ENCODE results near the gene UBE2V1.

UBE2V1 gene

DNA sequence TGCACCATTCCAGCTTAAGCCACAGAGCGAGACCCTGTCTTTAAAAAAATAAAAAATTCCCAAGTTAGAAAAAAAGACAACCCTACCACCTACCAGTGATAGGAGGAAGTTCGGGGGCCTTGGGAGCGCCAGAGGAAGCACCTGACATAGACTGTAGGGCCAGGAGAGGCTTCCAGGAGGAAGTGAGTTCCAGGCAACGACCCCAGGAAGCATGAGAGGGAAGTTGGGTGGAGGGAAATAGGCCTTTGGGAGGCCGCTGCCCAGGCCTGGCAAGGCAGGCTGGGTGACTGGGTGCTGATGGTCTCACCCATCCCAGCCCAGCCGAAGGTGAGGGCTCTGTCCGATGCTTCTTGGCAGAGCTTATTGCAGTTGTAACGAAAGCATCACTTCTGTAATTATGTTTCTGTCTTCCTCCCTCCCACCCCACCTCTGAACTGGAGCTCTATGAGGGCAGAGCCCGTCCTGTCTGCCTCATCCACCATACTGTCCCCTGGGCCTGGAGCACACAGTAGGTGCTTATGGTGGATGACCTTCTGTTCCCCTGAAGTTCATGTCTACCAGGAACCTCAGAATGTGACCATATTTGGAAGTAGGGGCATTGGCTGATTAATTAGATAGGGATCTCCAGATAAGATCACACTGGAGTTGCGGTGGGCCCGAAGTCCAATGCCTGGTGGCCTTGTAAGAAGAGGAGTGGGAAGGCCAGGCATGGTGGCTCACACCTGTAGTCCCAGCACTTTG is 54.1 kb downstream of the UBE2V1 start:
- DNase-seq, result no peak

DNA sequence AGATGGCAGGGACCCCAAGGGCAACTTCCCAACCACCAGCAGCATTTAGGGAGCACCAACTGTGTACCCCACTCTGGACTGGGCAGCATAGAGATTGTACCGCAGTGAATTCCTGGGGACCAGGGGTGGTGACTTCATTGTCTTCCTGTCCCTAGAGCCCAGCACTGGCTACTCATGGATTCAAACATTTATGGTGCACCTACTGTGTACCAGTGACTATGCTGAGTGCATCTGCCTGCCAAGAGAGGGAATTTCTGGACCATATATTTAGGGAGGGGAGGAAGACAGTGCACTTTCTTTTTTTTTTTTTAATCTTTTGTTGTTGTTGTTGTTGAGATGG is 55.3 kb downstream of the UBE2V1 start:
- DNase-seq, result no peak

DNA sequence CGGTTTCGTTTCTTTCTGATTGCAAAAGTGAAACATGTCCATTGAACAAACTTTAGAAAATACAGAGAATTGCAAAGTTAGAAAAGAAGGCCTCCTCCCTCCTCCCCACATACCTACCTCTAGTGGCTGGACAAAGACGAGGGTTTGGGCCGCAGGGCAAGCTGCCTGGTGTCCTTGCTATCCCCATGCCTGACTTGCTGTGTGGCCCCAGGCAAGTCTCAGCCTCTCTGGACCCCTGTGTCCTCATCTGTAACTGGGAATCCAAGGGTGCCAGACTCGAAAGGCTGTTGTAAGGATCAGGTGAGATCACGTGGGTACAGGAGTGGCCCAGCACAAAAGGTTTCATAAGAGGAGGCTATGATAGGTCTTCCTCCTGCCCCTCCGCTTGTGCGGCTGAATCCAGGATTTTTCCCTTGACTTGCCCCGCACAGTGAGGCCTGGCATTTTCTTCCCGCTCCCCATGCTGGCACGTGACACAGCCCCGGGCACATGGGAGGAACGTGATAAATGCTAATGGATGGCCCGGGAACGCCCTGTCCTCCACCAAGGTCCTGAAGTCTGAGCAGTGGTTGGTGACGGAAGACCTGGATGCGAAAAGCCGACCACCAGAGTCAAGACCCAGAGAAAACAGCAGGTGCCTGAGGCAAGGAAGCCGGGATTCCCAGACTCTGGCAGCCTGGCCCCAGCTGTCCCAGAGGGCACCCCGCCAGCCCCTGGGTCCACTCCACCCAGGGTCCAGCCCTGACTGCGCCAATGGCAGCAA is 55.8 kb downstream of the UBE2V1 start:
- no peak for DNase-seq

DNA sequence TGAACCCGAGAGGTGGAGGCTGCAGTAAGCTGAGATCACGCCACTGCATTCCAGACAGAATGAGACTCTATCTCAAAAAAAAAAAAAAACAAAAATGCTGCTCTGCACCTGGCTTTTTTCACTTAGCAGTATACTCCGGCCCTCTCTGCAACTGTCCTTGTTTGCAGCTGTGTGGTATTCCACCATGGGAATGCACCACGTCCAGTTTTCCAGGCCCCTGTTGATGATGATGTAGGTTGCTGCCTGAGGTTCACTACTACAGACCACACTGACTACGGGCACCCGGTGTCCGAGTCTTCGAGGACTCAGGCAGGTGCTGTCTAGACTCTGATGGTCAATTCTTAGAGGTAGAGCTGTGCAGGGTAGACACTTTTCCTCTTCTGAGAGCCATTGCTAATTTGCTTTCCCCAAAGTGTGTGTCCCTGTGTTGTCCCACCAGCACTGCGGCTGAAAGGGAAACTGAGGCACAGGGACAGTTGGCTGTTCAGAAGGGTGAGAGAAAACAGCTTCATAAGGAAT is 56.5 kb downstream of the UBE2V1 start:
- DNase-seq, result no peak

DNA sequence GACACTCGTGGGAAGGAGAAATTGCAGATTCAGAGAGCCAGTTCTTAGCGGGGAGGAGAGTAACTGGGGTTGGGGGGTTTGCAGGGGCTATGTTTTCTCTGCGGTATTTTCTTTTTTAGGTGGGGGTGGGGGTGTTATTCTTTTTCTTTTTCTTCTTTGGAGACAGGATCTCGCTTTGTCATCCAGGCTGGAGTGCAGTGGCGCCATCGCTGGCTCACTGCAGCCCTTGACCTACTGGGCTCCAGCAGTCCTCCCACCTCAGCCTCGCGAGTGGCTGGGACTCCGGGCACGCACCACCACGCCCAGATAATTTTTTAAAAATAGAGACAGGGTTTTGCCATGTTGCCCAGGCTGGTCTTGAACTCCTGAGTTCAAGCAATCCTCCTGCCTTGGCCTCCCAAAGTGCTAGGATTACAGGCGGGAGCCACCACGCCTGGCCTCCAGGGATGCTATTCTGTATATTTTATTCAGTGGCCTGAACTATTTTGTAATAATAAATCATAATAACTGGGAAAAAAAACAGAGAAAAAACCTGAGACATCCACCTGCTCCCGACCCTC is 57.3 kb downstream of the UBE2V1 start:
- no peak for DNase-seq

DNA sequence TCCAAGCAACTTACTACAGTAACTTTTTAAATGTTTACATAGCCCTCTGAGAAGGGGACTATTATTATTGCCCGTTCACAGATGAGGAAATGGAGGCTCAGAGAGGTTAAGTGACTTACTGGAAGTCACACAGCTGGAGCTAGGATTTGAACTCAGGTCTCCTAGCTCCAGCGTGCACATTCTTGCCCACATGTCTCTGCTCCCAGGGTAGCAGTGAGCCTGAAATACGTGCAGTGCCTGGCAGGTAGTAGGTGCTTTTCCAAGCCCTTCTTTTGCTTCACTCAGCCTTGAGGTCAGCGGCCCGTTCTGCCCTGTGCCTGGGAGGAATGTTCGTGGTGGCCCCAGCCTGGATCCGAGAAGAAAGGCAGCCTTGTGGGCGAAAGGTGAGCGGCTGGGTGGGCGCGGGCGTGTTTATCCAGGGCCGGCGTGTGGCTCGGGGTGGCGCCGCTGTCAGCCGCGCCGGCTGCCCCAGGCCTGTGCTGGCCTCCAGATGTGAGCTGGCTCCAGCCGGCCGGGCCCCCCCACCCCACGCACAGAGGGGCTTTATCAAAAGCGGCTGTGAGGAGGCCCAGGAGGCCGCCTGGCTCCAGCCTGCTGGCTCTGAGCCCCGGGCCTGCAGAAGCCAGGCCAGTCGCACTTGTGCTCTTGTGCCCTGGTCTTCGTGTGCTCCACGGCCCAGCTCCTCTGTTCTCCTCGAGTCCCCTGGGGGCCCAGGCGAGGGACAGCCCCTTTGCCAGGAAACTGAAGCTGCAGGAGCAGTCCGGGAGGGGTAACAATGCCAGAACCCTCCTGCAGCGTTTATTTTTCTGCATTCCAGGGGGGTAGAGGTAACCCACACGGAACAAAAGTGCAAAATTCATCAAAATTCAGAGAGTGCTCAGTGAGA is 58.1 kb downstream of the UBE2V1 start:
- no peak for DNase-seq

DNA sequence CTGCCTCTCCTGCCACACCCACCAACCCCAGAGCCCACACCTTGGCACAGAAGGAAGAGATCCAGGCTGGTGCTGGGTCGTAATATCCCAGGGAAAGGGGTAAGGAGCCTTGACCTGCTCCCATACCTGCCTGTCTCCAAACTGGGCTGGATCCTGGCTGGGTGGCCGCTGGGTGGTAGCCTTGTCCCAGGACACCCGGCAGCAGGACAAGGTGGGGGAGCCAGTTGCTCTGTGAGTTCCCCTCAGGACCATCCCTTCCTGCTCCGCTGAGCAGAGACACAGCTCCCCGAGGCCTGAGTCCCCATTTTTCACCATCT is 58.8 kb downstream of the UBE2V1 start:
- DNase-seq, result no peak

DNA sequence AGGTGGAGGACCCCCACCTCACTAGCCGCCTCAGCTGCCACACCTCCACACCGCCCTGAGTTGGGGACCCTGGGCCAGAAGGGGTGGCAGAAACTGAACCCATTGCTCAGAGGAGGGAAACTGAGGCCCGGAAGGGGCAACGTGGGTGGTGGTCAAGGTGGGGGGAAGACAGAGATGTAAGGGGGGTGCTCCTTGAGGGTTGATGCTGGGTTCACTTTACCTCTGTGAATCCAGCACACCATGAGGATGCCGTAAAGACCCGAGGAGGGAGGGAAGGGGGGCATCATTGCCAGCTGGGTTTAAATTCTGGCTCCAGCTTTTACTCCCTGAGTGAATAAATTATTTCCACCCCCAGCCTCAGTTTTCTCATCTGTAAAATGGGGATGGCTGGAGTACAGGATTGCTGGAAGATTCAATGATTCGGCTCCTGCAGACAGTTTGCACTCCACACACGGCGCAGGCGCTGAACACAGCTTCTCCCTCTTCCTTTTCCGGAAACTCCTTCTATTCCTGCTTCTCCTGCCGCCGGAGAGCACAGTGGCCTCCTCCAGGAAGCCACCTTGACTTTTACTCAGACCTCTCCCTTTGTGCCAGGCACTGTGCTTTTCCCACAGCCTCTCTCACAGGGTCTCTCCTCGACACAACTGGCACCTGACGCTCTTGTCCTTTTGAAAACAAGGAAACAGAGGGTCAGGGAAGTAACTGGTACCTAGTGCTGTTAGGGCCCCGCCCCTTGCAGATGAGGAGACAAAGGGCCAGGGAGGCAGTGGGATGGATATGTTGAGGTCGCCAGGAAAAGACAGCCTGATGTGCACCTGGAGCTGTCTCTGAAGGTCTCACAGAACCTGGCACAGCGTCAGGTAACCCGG is 59.4 kb downstream of the UBE2V1 start:
- DNase-seq, result no peak

DNA sequence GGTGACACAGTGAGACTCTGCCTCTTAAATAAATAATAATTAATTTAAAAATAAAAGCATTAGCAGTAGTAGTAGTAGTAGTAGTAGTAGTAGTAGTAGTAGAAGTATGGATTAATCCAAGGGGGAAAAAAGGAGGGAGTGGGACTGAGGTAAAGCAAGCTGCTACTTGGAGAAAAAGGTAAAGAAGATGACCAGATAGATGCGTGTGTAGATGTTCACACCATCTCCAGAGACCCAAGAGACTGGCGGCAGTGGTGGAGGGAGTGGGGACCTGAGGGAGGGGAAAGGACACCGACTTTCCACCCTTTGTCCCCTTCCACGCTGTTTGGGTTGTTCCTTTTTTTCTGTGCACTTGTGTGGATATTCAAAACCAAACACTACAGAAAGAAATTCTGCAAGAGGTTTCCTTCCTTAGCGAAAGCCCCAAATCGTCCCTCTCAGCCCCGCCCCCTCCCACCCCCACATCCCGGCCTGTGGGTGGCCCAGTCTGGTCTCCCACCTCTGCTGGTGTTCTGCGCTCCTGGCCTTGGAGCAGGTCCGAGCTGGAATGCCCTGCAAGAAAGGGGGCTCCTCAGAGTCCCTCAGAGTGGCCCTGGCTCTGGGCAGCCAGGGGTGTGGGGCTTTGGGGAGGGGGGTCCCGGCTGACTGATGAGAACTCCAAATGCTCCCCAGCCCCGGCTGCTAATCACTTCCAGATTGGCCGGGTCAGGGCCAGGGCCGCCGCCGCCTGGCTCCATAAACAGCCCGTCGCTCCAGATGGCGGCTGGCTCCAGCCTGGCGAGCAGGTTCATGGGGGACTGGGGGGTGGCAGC is 60.2 kb downstream of the UBE2V1 start:
- DNase-seq, result no peak

DNA sequence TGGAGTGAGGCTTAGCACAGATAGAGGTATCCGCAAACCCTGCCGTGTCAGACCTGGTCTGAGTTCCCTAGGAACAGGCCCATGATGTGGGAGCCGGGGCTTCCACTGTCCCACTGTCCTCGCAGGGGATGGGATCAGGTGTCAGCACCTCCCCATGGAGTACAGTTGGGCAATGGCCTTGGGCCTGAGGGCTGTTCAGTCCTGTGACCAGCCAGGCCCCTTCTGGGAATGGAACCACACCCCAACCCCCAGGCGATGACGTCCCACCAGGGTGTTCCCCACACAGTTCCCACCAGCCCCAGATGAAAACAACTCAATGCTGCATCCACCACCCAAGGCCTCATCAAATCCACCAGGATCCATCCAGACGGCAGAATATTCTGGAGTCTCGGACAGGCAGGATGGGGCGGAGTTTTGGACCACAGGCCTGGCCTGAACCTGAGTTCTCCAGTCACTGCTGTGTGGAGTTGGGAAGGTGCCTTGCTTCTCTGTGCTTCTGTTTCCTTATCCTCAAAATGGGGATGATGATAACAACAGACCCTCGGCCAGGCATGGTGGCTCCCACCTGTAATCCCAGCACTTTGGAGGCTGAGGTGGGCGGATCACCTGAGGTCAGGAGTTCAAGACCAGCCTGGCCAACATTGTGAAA is 62.2 kb downstream of the UBE2V1 start:
- no peak for DNase-seq

DNA sequence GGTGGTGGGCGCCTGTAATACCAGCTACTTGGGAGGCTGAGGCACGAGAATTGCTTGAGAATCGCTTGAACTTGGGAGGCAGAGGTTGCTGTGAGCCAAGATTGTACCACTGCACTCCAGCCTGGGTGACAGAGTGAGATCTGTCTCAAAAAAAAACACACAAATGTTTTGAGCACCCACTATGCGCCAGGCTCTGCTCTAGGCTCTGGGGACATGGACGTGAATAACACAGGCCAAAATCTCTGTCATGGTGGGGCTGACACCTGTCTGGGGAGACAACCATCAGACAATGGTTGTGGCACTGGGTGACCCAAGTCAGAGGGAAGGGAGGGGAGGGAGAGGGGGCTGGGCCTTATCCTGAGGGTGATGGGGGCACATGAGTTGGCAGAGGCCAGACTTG is 62.7 kb downstream of the UBE2V1 start:
- DNase-seq, result no peak

DNA sequence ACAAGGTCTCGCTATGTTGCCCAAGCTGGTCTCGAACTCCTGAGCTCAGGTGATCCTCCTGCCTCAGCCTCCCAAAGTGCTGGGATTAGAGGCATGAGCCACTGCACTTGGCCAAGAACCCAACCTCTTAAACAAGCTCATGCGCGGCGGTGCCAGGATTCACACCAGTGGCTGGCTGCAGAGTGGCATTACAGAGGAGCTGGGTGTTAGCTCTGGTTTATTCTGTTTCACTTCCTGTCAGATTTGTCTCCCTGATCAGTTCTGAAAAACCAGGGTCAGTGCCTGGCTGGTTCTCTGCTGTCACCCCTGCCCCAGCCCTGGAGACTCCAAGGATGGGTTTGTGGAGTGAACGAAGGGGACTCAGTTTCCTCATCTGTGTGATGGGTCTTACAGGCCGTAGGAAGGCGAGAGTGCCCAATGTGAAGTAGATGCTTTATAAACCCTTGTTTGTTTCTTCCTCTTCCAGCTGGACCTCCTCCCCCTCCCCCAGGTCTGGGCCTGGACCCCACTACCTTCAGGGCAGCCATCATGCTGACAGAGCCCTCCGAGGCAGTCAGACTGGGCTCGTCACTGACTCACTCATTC is 63.4 kb downstream of the UBE2V1 start:
- DNase-seq, result no peak

DNA sequence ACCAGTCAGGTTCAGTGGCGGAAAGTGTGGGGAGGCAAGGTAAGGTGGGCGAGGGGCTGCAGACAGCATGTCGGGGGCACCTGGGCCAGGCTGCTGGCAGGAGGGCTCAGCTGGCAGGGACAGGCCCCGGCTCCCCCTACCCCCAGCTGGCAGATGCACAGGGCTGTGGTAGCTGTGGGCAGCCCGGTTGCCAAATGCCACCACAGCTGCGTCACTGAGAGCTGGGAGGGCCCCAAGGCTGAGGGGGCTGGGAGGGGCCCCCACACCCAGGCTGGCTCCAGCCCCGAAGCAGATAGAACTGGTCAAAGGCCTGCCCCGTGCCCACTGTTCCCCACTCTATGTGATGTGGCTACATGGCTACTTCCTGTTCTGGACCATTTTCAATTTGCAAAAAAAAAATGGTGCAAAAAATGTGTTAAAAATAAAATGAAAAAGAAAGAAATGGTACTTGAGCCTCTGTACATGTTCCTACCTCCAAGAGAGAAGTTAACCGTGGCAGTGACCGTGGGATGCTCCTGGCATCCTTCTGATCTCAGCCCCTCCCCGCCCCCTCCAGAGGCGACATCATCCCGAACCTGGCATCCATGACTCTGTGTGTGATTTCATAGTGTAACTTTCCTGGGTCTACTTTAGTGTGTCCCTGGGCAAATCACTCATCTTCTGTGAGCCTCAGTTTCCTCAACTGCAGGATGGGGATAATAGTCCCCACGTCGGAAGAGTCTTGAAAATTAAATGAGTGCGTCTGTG is 64.4 kb downstream of the UBE2V1 start:
- peak; percentile 19 for DNase-seq

DNA sequence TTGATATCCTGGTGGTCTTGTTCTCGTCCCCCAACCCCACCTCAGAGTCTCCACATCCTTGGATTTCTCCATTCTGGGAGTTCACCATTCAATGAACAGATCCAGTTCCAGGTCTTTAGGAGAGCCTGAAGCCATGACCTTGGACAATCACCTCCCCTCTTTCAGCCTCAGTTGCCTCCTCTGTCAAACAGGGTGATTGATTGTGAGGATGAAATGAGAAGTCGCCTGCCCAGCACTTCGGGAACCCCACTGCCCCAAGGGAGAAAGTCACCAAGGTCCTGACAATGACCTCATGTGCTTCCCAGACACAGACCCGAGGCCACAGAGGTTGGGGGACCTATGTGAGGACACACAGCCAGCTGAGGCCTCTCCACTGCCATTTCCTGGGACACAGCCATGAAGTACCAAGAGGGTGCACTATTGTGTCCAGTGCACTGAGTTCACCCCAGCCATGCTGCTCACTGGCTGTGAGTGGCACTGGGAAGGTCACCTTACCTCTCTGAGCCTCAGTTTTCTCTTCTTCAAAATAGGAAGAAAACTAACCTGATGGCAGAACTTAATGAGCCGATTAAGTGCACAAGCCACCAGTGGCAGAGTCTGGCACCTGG is 68.5 kb downstream of the UBE2V1 start:
- DNase-seq, result no peak

DNA sequence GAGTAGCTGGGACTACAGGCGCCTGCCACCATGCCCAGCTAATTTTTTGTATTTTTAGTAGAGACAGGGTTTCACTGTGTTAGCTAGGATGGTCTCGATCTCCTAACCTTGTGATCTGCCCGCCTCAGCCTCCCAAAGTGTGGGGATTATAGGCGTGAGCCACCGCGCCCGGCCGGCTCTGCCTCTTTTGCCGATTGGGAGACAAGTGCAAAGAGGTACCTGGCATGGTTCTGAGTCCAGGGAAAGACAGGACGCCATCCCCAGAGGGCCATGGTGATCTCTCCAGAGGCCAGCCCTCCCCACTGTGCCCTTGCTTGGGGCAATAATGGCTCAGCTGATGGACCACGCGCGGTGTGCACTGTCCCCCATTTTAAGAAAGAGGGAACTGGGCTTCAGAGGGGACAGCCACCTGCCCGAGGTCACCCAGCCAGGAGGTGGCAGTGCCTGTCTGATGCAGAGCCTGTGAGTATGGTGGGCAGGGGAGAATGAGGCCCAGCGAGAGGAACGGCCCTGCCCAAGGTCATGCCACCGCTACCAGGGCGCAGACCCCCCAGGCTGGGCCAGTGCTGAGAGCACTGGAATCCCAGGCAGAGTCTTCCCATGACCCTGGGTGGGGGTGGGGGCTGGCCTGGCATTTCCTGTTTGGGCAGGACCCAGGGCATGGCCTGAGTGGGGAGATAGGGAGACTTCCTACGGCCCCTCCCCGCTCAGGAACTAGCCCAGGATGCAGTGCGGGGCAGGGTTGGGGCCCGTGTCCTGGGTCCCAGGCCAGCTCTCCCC is 69.2 kb downstream of the UBE2V1 start:
- DNase-seq, result peak; percentile 40

DNA sequence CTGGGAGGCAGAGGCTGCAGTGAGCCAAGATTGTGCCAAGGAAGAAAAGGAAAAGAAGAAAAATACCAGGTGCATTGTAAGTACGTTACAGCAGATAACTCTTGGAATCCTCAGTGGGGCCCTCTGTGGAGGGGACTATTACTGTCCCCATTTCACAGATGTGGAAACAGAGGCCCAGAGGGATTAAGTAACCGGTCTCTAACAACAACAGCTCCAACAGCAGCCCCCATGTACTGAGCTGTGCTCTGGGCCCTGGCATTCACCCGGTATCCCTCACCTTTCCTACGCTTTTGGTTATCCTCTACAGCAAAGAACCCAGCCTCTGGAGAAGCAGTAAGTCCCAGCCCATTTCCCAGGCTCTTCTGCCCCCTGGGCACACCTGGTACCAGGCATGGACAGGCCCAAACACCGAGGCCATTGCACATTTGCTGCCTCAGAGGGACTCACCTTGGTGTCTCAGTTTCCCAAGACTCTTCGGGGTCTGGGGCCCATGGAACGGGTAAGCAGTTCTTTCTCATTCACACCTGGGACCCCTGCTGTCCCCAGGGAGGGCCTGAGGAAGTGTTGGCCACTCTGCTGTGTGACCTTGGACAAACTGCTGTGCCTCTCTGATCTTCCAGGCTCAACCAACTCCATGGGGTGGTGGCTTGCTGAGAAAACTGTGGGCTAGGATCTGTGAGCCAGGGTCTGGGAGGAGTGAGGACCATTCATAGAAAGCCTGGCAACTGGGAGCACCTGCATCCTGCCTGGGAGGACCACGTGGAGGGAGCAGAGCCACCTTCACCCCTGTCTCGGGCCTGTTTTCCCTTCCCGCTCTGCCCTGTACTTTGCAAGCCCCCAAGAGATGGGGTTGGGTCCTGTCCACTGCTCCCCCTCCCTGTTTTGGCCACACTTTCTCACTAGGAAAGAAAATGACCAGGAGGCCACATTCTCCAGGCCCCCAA is 70.3 kb downstream of the UBE2V1 start:
- no peak for DNase-seq

DNA sequence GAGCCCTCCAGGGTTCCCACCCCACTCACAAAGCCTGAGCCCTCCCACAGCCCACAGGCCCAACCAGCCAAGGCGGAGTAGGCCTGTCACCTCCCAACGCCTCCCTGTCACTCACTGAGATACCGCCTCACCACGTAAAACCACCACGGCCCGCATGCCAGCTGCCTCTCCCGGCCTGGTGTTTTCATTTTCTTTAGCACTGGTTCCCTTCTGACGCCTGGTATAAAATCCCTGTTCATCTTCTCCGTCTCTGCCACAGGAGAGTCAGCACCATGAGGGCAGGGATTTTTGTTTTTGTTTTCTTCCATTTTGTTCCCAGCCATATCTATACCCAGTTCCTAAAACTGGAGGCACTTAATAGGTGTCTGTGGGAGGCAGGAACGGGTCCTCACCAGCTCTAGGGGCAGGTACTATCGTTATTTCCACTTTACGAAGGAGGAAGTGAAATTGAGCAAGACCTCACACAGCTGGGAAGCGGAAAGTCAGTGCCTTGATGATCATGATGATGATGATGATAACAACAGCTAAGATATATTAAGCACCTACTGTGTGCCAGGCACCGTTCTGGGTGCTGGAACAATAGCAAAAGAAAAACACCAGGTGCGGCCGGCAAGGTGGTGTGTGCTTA is 71.6 kb downstream of the UBE2V1 start:
- DNase-seq, result no peak

Measured in NCI-H226 (cell line).